ENCODE results near the gene NPEPPS. TPM values are rescaled to one million over a fixed set of nuclear protein-coding genes. Genes with fewer than 3 reads are reported as not detected.
"Not testable (repeated sequence)": the region's sequence is repeated elsewhere in the genome, so short reads cannot be mapped to it uniquely, and the experiment has no call there.

NPEPPS gene
- total RNA-seq, 1 donor from 2014 or later = 201 TPM

GRCh38 chr17:47531233-47531820 lies 419 bp downstream of the NPEPPS start:
- H3K36me3 Mint-ChIP-seq; H3K27me3 Mint-ChIP-seq (ENCODE audit: low read depth); H3K9me3 Mint-ChIP-seq; H3K27ac Mint-ChIP-seq: not testable (repeated sequence)
- H3K4me3 Mint-ChIP-seq = peak overlapping the region; percentile 94
- DNase-seq (ENCODE audit: low spot score in 2 of 2, unreplicated experiment in 2 of 2) = peak in 1 of 2 experiments; percentile 41
- H3K4me1 Mint-ChIP-seq = peaks cover 11% of the 10 kb centered on the region

GRCh38 chr17:47539085-47539484 lies 8.2 kb downstream of the NPEPPS start:
- not testable (repeated sequence) for H3K36me3 Mint-ChIP-seq; H3K4me1 Mint-ChIP-seq; DNase-seq (ENCODE audit: low spot score in 2 of 2, unreplicated experiment in 2 of 2); H3K27me3 Mint-ChIP-seq (ENCODE audit: low read depth); H3K4me3 Mint-ChIP-seq; H3K9me3 Mint-ChIP-seq
- peak overlapping the region; percentile 17 for H3K27ac Mint-ChIP-seq

DNA sequence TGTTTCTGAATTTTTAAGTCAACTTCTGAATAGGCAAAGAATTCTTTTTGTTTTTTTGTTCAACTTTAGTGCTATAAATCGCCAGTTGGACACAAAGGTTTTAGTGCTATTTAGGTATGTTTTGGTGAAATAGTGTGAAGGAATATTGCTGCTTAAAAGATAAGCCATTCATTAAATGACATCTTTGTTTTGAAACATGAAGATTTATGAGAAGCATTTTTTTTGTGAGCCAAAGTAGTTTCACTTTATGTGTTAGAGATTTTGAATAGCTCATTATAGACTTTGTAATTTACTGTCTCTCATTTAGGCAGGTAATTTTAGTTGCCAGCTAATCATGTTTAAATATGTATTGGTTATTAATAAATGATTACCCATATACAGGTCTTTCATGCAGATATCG lies 10.8 kb downstream of the NPEPPS start:
- not testable (repeated sequence) for H3K4me3 Mint-ChIP-seq; H3K36me3 Mint-ChIP-seq; H3K27ac Mint-ChIP-seq; H3K4me1 Mint-ChIP-seq; DNase-seq (ENCODE audit: low spot score in 2 of 2, unreplicated experiment in 2 of 2); H3K9me3 Mint-ChIP-seq; H3K27me3 Mint-ChIP-seq (ENCODE audit: low read depth)

DNA sequence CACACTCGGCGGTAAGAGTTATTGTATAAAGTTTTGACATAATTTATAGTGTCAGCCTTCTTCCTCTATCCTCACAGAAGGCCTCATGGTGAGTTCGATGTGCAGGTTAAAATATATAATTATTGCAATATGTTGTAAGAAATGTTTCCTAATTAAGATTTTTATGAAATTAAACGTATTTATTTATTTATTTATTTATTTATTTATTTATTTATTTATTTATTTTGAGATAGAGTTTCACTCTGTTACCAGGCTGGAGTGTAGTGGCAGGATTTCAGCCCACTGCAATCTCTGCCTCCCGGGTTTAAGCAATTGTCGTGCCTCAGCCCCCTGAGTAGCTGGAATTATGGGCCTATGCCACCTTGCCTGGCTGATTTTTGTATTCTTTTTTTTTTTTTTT lies 13.4 kb downstream of the NPEPPS start:
- not testable (repeated sequence) for H3K4me1 Mint-ChIP-seq; H3K27ac Mint-ChIP-seq; H3K36me3 Mint-ChIP-seq; H3K9me3 Mint-ChIP-seq; DNase-seq (ENCODE audit: low spot score in 2 of 2, unreplicated experiment in 2 of 2); H3K4me3 Mint-ChIP-seq; H3K27me3 Mint-ChIP-seq (ENCODE audit: low read depth)

DNA sequence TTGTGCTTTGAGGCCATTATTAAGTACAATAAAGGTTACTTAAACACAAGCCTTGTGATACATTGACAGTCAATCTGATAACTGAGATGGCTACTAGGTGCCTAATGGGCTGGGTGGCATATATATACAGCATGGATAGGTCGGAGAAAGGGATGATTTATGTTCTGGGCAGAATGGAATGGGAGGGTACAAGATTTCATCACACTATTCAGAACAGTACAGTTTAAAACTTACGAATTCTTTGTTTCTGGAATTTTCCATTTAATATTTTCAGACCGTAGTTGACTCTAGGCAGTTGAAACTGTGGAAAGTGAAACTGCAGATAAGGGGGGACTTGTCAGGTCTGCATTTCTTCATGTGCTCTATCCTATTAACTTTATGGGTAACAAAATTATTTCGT lies 23.8 kb downstream of the NPEPPS start:
- H3K9me3 Mint-ChIP-seq; DNase-seq (ENCODE audit: low spot score in 2 of 2, unreplicated experiment in 2 of 2); H3K4me3 Mint-ChIP-seq; H3K4me1 Mint-ChIP-seq; H3K27me3 Mint-ChIP-seq (ENCODE audit: low read depth): not testable (repeated sequence)
- H3K27ac Mint-ChIP-seq = peak overlapping the region; percentile 58
- peaks cover 13% of the 10 kb centered on the region for H3K36me3 Mint-ChIP-seq

DNA sequence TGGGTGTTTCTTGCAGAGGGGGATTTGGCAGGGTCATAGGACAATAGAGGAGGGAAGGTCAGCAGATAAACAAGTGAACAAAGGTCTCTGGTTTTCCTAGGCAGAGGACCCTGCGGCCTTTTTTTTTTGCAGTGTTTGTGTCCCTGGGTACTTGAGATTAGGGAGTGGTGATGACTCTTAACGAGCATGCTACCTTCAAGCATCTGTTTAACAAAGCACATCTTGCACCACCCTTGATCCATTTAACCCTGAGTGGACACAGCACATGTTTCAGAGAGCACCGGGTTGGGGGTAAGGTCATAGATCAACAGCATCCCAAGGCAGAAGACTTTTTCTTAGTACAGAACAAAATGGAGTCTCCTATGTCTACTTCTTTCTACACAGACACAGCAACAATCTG lies 25.2 kb downstream of the NPEPPS start:
- not testable (repeated sequence) for H3K27ac Mint-ChIP-seq; DNase-seq (ENCODE audit: low spot score in 2 of 2, unreplicated experiment in 2 of 2); H3K36me3 Mint-ChIP-seq; H3K9me3 Mint-ChIP-seq; H3K4me3 Mint-ChIP-seq; H3K27me3 Mint-ChIP-seq (ENCODE audit: low read depth)
- peaks cover 10% of the 10 kb centered on the region for H3K4me1 Mint-ChIP-seq

GRCh38 chr17:47560517-47561043 lies 29.7 kb downstream of the NPEPPS start:
- DNase-seq (ENCODE audit: low spot score in 2 of 2, unreplicated experiment in 2 of 2); H3K9me3 Mint-ChIP-seq; H3K36me3 Mint-ChIP-seq; H3K27me3 Mint-ChIP-seq (ENCODE audit: low read depth); H3K4me3 Mint-ChIP-seq; H3K27ac Mint-ChIP-seq: not testable (repeated sequence)
- H3K4me1 Mint-ChIP-seq = peaks cover 12% of the 10 kb centered on the region

GRCh38 chr17:47561698-47562405 lies 30.9 kb downstream of the NPEPPS start:
- H3K9me3 Mint-ChIP-seq; H3K36me3 Mint-ChIP-seq; H3K4me3 Mint-ChIP-seq; H3K27me3 Mint-ChIP-seq (ENCODE audit: low read depth); DNase-seq (ENCODE audit: low spot score in 2 of 2, unreplicated experiment in 2 of 2): not testable (repeated sequence)
- peak overlapping the region; percentile 64 for H3K27ac Mint-ChIP-seq
- H3K4me1 Mint-ChIP-seq = peaks cover 12% of the 10 kb centered on the region

GRCh38 chr17:47562406-47562705 lies 31.4 kb downstream of the NPEPPS start:
- not testable (repeated sequence) for DNase-seq (ENCODE audit: low spot score in 2 of 2, unreplicated experiment in 2 of 2)

DNA sequence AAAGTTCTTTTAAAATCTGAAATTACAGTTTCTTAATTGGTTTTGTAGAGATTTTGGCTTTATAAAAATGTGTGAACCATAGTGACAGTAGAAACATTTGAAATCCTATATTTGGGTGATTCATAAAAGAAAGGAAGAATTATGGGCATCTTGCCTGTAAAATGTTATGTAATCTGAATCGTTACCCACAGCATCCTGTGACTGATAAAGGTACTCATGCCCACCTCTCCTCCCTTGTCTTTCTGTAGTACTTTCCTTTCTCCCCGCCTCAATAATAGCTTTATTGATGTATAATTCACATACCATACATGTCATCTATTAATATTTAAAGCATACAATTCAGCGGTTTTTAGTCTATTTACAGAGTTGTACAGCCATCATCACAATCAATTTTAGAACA lies 36.4 kb downstream of the NPEPPS start:
- H3K27ac Mint-ChIP-seq; H3K4me1 Mint-ChIP-seq; H3K9me3 Mint-ChIP-seq; H3K4me3 Mint-ChIP-seq; H3K36me3 Mint-ChIP-seq; H3K27me3 Mint-ChIP-seq (ENCODE audit: low read depth); DNase-seq (ENCODE audit: low spot score in 2 of 2, unreplicated experiment in 2 of 2): not testable (repeated sequence)

More at GRCh38 chr17:47562406-47562705, 31.4 kb downstream of the NPEPPS start:
- not testable (repeated sequence) for H3K9me3 Mint-ChIP-seq; H3K27ac Mint-ChIP-seq; H3K4me3 Mint-ChIP-seq; H3K36me3 Mint-ChIP-seq; H3K27me3 Mint-ChIP-seq (ENCODE audit: low read depth)
- peaks cover 12% of the 10 kb centered on the region for H3K4me1 Mint-ChIP-seq

DNA sequence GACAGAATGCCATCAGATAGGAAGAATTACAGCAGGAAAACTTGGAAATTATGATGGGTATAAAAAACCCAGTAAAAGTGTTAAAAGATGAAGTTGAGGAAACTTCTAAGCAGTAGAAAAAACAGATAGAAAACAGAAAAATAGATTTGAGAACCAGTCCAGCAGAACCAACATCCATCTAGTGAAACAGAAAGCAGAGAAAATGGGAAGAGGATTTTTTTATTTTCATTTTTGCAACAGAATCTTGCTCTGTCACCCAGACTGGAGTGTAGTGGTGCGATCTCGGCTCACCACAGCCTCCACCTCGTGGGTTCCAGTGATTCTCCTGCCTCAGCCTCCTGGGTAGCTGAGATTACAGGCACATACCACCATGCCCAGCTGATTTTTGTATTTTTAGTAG lies 41.7 kb downstream of the NPEPPS start:
- H3K4me3 Mint-ChIP-seq; H3K36me3 Mint-ChIP-seq; H3K27me3 Mint-ChIP-seq (ENCODE audit: low read depth); DNase-seq (ENCODE audit: low spot score in 2 of 2, unreplicated experiment in 2 of 2); H3K4me1 Mint-ChIP-seq; H3K9me3 Mint-ChIP-seq; H3K27ac Mint-ChIP-seq: not testable (repeated sequence)

DNA sequence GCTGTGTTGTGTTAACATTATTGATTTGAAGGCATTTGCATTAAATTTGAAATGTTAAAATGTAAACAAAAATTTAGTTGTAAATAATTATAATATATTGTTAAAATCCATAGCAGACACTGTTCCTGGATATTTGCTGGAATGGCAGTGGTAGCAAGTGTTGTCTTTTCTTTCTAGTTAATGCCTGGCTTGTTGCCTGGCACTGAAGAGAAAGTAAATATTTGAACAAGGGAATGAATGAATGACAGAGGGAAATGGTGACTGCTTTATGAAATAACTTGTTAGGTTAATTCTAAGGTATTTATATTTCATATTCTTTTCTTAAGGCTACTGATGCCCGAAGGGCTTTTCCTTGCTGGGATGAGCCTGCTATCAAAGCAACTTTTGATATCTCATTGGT lies 51.5 kb downstream of the NPEPPS start:
- not testable (repeated sequence) for DNase-seq (ENCODE audit: low spot score in 2 of 2, unreplicated experiment in 2 of 2); H3K27ac Mint-ChIP-seq; H3K4me1 Mint-ChIP-seq; H3K9me3 Mint-ChIP-seq; H3K36me3 Mint-ChIP-seq; H3K4me3 Mint-ChIP-seq; H3K27me3 Mint-ChIP-seq (ENCODE audit: low read depth)

DNA sequence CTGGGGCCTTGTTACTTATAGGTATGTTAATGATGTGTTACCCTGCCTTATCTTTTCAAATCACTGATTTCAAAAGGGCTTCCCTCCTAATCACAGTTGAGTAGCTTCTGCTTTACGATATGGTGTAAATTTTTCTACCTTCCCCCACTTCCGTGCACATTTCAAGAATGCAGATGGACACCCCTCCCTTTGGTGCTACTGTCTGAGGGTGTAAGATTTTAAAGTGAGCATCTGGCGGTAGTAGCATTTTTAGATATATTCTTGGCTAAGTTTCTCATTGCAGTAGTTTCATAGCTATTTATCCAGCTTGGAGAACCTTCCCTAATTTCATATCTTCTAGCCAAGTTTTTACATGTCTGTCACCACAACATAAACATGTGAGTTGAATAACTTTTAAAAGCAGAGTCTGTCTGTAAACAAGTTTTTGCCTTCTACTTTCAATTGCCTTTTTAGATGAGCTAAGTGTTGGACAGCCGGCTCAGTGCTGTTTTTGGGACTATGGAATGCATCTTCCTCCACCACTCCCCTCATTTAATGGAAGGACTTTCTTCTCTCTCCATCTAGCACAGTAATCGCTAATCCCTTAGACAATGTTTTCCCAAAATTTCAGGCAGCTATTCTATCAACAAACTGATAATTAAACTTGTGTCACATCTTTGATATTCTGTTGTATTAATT lies 55.6 kb downstream of the NPEPPS start:
- Mint-ChIP-seq H3K36me3 (peaks cover 11% of the 10 kb centered on the region), H3K27ac (peak overlapping the region; percentile 47)
- H3K4me1 Mint-ChIP-seq; H3K9me3 Mint-ChIP-seq; H3K27me3 Mint-ChIP-seq (ENCODE audit: low read depth); H3K4me3 Mint-ChIP-seq; DNase-seq (ENCODE audit: low spot score in 2 of 2, unreplicated experiment in 2 of 2): not testable (repeated sequence)

DNA sequence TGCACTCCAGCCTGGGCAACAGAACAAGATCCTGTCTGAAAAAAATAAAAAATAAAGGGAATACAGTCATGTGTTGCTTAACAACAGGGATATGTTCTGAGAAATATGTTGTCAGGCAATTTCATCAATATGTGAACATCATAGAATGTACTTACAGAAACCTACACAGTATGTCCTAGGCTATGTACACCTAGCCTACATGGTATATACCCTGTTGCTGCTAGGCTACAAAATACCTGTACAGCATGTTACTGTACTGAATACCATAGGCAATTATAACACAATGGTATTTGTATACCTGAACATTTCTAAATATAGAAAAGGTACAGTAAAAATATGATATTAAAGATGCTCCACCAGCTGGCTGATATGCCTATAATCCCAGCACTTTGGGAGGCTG lies 62.6 kb downstream of the NPEPPS start:
- not testable (repeated sequence) for H3K4me1 Mint-ChIP-seq; H3K27ac Mint-ChIP-seq; H3K9me3 Mint-ChIP-seq; H3K27me3 Mint-ChIP-seq (ENCODE audit: low read depth); H3K4me3 Mint-ChIP-seq; DNase-seq (ENCODE audit: low spot score in 2 of 2, unreplicated experiment in 2 of 2)
- peaks cover 25% of the 10 kb centered on the region for H3K36me3 Mint-ChIP-seq
